T1000 (cell line): ENCODE results near the gene SLC9A4.
"Not testable (repeated sequence)": the region's sequence is repeated elsewhere in the genome, so short reads cannot be mapped to it uniquely, and the experiment has no call there.

Source experiments
- DNase-seq: peaks from one replicate; lab custom pipeline; 2025; ENCODE audit warnings: mixed read lengths; lab: John Stamatoyannopoulos, UW

SLC9A4 gene

DNA sequence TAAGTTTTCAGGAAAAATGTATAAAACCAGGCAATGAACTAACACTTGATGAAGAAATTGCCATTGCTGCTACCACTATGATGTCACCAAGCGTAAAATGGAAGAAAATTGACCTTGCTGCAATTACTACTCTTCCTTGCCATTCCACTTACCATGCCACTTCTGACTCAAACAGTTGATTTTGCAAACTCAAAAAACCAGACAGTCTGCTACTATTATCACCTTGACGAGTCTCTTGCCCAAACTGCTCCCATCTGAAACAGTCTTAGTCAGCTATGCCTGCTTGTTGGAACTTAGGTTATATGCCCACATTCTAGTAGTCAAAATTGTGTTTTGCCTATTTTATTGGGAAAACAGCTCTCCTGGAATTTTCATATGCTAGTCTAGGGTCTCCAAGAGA lies 74.4 kb downstream of the SLC9A4 start:
- no peak for DNase-seq

DNA sequence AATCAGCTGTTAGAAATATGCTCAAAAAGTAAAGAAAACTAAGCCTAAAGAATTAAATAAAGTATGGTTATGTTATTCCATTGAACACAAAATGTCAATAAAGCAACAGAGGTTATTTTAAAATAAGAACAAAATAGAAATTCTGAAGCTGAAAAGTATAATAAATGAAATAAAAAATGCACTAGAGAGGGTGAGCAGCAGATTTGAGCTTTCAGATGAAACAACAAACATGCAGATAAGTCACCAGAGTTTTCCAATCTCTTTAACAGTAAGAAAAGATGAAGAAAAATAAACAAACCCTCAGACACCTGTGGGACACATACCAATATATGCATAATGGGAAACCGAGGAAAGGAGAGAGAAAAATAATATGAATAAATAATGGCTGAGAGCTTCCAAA lies 76.0 kb downstream of the SLC9A4 start:
- DNase-seq = no peak

DNA sequence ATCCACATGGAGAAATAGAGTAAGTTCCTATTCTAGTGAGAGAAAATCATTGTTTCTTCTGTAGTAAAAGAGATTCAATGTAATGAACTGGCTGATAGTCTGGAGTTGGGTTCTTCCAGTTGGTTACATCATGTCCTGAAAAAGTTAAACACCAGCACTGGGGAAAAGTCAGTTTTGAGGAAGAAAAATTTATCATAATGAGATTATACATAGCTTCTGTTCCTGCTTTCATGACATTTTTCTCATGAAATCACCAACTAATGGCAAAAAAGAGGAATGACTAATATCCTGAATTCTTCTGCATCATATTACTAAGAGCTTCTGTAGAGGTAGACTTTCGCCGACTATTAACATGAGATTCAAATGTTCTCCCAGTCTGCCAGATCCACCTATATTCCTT lies 77.1 kb downstream of the SLC9A4 start:
- DNase-seq = no peak

DNA sequence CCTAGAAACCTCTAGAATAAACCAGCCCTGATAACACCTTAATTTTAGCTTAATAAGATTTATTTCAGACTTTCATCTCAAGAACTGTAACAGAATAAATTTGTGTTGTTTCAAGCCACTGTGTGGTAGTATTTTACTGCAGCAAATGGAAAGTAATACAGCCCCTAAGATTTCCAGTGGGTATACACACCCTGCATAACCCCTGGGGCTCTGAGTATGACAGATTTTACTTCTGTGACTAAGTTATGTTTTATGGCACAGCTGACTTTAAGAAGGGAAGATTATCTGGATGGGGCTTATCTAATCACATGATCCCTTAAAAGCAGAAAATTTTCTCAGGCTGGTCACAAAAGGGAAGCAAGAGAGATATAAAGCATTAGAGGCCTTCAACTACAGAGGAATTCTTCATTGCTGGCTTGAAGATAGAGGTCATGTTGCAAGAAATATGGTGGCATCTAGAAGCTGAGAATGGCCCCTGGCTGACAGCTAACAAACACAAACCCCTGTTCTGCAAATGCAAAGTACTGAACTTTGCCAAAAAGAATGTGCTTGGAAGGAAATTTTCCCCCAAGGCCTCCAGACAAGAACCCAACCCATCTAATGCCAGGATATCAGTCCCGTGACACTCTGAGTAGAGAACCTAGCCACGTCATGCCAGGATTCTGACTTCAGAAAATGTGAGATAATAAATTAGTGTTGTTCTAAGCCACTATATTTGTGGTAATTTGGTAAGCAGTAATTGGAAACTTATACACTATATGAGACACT lies 78.5 kb downstream of the SLC9A4 start:
- no peak for DNase-seq

DNA sequence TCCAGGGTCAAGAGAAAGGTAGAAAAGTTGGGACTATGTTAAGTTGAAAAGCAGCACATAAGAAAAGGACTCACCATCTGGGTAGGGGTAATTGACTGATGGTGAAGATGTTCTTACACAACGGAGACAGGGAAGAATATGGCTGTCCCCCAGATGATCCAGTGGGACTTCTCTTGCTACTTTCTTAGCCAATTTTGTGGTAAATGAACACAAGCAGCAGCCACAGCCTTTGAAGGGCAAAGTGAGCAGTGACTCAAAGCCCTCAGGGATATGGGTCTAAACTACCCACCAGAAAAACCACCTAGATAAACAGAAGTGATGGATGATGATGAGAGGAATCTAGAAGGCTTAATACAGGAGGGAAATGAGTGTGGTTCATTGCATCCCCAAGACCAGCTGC lies 80.6 kb downstream of the SLC9A4 start:
- peak; percentile 6 for DNase-seq

DNA sequence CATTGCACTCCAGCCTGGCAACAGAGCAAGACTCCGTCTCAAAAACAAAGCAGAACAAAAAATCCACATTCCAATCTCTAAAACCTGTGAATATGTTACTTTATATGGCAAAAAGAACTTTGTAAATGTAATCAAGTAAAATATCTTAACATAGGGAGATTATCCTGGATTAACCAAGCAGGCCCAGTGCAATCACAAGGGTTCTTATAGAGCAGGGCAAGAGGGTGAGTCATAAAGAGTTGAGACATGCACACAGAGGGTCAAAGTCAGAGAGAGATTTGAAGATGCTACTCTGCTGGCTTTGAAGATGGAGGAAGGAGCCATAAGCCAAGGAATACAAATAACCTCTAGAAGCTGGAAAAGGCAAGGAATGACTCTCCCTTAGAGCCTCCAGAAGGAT lies 85.4 kb downstream of the SLC9A4 start:
- no peak for DNase-seq

DNA sequence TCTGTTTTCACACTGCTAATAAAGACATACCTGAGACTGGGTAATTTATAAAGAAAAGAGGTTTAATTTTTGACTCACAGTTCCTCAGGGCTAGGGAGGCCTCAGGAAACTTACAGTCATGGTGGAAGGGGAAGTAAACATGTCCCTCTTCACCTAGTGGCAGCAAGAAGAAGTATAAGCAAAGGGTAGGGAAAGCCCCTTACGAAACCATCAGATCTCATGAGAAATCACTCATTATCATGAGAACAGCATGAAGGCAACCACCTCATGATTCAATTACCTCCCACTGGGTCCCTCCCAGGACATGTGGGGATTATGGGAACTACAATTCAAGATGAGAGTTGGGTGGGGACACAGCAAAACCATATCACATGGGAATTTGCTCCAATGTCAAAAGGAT lies 89.5 kb downstream of the SLC9A4 start:
- DNase-seq = not testable (repeated sequence)

DNA sequence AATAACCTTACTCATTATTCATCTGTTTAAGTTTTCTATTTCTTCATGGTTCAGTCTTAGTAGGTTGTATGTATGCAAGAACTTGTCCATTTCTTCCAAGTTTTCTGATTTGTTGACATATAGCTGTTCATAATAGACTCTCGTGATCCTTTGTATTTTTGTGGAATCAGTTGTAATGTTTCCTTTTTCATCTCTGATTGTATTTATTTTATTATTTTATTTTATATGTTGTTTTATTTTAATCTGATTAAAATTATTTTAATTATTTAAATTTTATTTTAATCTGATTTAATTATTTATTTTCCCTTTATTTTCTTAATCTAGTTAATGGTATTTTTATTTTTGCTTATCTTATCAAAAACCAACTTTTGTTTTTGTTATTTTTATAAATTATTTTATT lies 102.9 kb downstream of the SLC9A4 start:
- DNase-seq = no peak

DNA sequence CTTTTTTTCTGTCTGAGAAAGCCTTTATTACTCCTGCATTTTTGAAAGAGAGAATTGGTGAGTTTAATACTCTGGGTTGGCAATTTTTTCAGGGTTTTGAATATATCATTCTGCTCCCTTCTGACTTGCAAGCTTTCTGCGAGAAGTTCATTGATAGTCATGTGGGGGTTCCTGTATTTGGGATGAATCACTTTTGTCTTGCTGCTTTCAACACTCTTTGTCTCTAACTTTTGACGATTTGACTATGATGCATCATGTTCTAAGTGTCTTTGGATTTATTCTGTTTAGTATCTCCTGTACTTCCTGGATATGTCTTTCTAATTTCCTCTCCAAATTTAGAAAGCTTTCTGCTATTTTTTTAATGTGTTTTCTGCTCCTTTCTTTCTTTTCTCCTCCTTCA lies 105.3 kb downstream of the SLC9A4 start:
- no peak for DNase-seq

DNA sequence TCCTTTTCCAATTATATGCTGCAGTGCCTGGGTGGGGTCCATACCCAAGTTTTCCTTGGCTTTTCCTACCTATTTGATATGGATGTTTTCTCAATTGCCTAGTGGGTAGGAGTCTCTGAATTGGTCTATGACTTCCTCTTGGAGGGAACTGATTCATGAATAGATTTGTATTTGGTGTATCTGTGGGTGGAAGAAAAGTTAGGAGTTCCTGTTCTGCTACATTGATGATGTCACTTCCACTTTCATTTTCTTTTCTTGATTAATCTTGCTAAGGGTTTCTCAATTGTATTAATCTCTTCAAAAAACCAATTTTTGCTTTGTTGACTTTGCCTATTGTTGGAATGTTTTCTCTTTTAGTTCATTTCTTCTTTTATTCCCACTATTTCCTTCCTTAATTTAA lies 108.9 kb downstream of the SLC9A4 start:
- DNase-seq = no peak

DNA sequence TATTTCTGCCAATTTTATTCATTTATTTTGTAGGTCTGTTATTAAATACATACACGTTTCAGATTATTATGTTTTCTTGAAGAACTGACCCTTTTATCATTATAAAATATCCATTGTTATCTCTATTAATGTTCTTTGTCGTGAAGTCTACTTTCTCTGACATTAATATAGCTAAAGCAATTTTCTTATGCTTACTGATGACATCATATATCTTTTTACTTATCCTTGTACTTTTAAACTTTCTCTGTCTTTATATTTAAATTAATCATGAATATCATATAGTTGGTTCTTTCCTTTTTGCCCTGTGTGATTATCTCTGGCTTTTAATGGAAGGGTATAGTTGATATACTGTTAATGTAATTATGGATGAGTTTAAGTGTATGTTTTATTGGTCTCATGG lies 109.8 kb downstream of the SLC9A4 start:
- no peak for DNase-seq
